HCT116 (cell line): ENCODE measurements around the gene TFCP2L1.

Experiments
- CTCF ChIP-seq, 3 experiments: fragments of 200-600 bp in 1 of 3; sonication (generic) in 1 of 3; IDR thresholded peaks in 2 of 3; conservative IDR thresholded peaks in 1 of 3; 2 replicates each; pipeline ENCODE4 v1.5.1; 2012 to 2017; ENCODE audit warnings: low read depth in 2 of 3, low read length in 2 of 3, antibody characterized with exemption in 1 of 3, borderline replicate concordance in 1 of 3, control low read depth in 1 of 3, mild to moderate bottlenecking in 1 of 3, mixed read lengths in 1 of 3, mixed run types in 1 of 3, moderate library complexity in 1 of 3; ENCODE audit not compliant: insufficient read depth in 1 of 3
- EGR1 ChIP-seq: IDR thresholded peaks from 2 replicates; pipeline ENCODE4 v1.6.1; 2012; ENCODE audit warnings: low read depth
- EZH2 ChIP-seq: fragments of 200-600 bp; sonication (generic); IDR thresholded peaks from 2 replicates; pipeline ENCODE4 v1.6.1; 2017; ENCODE audit warnings: antibody characterized with exemption, mixed run types
- EZH2phosphoT487 ChIP-seq: fragments of 200-600 bp; IDR thresholded peaks from 2 replicates; pipeline ENCODE4 v1.6.1; 2018; ENCODE audit warnings: antibody characterized with exemption, borderline replicate concordance
- POLR2A ChIP-seq: IDR thresholded peaks from 2 replicates; pipeline ENCODE4 v1.7.0; 2011; ENCODE audit warnings: borderline replicate concordance; ENCODE audit not compliant: insufficient read depth, insufficient read length; ENCODE audit errors: extremely low read depth
- POLR2AphosphoS5 ChIP-seq: IDR thresholded peaks from 2 replicates; pipeline ENCODE4 v1.6.1; 2011; ENCODE audit warnings: mild to moderate bottlenecking, low read depth, low read length, moderate library complexity
- REST ChIP-seq: IDR thresholded peaks from 2 replicates; pipeline ENCODE4 v1.6.1; 2012; ENCODE audit warnings: low read depth
- SRF ChIP-seq: IDR thresholded peaks from 2 replicates; pipeline ENCODE4 v1.6.1; 2012; ENCODE audit warnings: low read depth
- TCF7L2 ChIP-seq: IDR thresholded peaks from 2 replicates; pipeline ENCODE4 v1.7.0; 2011; ENCODE audit warnings: borderline replicate concordance, inconsistent platforms; ENCODE audit not compliant: insufficient read depth, insufficient read length; ENCODE audit errors: extremely low read depth
- YY1 ChIP-seq: IDR thresholded peaks from 2 replicates; pipeline ENCODE4 v1.6.1; 2011; ENCODE audit warnings: low read length, low read depth, moderate library complexity, mild to moderate bottlenecking; ENCODE audit not compliant: insufficient replicate concordance; ENCODE audit errors: extremely low read depth
- ZBTB33 ChIP-seq: IDR thresholded peaks from 2 replicates; pipeline ENCODE4 v1.6.1; 2011; ENCODE audit warnings: mild to moderate bottlenecking, low read length, moderate library complexity; ENCODE audit not compliant: insufficient replicate concordance; ENCODE audit errors: extremely low read depth
- ZNF274 ChIP-seq: fragments of 200-500 bp; sonication (Bioruptor generic); IDR thresholded peaks from 2 replicates; pipeline ENCODE4 v1.6.1; 2014; ENCODE audit warnings: mild to moderate bottlenecking, low read depth, low read length, inconsistent platforms
- TF ChIP-seq, protein P1 (sequence below): IDR thresholded peaks from 2 replicates; pipeline ENCODE4 v1.6.1; 2012

DNA sequence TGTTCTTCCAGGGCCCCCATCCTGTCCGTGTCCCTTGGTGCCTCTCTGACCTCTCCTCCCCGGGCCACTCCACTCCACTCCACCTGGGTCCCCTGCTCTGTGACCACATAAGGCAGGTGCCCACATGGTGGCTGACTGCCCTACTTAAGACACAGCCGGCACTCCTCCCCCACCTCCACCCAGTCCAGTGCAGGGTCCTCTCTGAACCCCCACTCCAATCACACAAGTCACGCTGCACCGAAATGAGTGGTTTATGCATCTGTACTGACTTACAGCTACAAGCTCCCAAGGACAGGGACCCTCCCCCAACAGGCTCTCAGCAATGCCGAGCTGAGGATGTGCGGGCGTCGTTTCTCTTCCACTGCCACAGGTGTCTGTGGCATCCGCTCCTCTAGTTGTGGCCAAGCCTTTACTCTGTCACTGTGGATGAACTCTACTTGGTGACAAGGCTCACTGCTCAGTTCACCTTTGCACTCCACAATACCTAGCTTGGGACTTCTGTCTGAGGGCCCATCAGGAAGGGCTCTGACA, 48.3 kb downstream of the TFCP2L1 start:
- TF ChIP-seq, protein P1, sequence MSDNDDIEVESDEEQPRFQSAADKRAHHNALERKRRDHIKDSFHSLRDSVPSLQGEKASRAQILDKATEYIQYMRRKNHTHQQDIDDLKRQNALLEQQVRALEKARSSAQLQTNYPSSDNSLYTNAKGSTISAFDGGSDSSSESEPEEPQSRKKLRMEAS: no peak
- TF ChIP-seq POLR2AphosphoS5 (no peak), POLR2A (no peak), CTCF (IDR thresholded peaks at IDR 0.05 in 2 of 3, conservative IDR thresholded peaks at IDR 0.05 in 1 of 3; ENCODE audit: borderline replicate concordance in 1 of 3, insufficient read depth in 1 of 3, low read depth in 2 of 3, low read length in 2 of 3) (no peak), REST (no peak), ZNF274 (no peak), EZH2 (no peak), EZH2phosphoT487 (no peak), TCF7L2 (no peak), EGR1 (no peak), SRF (no peak), ZBTB33 (no peak), YY1 (no peak)
